HL-60 (cell line): ENCODE measurements around the gene ITSN1.

ENCODE experiments used
- DNase-seq, 2 experiments: peaks; one replicate each; pipeline ENCODE4 v3.0.0-alpha.2; 2010 to 2020; ENCODE audit warnings: low read depth in 1 of 2, low spot score in 1 of 2
- H3K27ac ChIP-seq: fragments of 250-450 bp; sonication (Bioruptor Pico); replicated peaks from 2 replicates; pipeline ENCODE4 v1.5.1; 2020; ENCODE audit warnings: mild to moderate bottlenecking, moderate library complexity
- H3K27me3 ChIP-seq: fragments of 250-450 bp; sonication (Bioruptor Pico); 2 replicates; pipeline ENCODE4 v1.5.1; 2021; ENCODE audit warnings: mild to moderate bottlenecking, moderate library complexity; ENCODE audit not compliant: insufficient read depth, poor library complexity, severe bottlenecking
- H3K4me3 ChIP-seq: replicated peaks from 2 replicates; pipeline ENCODE4 v1.5.1; 2011; ENCODE audit warnings: mild to moderate bottlenecking, control low read depth, low read length; ENCODE audit not compliant: insufficient read depth
- CTCF ChIP-seq: IDR thresholded peaks from one replicate; pipeline ENCODE4 v1.5.1; 2011; ENCODE audit warnings: low read length, control low read depth, inconsistent platforms; ENCODE audit not compliant: insufficient read depth
- GABPA ChIP-seq: IDR thresholded peaks from 2 replicates; pipeline ENCODE4 v1.6.1; 2012; ENCODE audit warnings: low read depth
- POLR2AphosphoS5 ChIP-seq: IDR thresholded peaks from 2 replicates; pipeline ENCODE4 v1.6.1; 2012; ENCODE audit warnings: low read depth
- SPI1 ChIP-seq: IDR thresholded peaks from 2 replicates; pipeline ENCODE4 v1.6.1; 2012; ENCODE audit warnings: low read depth, mild to moderate bottlenecking, borderline replicate concordance
- TF ChIP-seq, protein P1 (sequence below): IDR thresholded peaks from 2 replicates; pipeline ENCODE4 v1.6.1; 2012; ENCODE audit warnings: low read depth; ENCODE audit not compliant: insufficient replicate concordance

The ITSN1 gene

DNA sequence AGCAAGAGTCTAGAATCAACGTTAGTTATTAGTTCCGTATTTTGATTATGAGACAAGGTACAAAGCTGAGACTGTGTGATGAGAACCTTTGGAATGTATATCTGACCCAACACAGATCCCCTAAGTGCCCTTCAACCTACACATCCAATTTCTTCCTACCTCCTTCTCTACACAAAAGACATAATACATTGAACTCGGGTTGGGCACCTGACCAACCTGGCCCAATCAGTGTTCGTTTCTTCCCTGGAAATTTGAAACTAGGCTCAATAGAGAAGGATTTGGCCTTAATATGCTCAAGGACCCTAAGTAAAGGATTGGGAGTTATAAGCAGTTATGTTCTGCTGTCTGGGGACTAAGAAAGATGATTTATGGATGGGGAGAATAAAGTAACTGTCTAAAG lies 12.1 kb downstream of the ITSN1 start:
- TF ChIP-seq SPI1, result no peak
- no peak for TF ChIP-seq POLR2AphosphoS5
- no peak for DNase-seq
- peak overlapping the region; percentile 63 for H3K27ac ChIP-seq

DNA sequence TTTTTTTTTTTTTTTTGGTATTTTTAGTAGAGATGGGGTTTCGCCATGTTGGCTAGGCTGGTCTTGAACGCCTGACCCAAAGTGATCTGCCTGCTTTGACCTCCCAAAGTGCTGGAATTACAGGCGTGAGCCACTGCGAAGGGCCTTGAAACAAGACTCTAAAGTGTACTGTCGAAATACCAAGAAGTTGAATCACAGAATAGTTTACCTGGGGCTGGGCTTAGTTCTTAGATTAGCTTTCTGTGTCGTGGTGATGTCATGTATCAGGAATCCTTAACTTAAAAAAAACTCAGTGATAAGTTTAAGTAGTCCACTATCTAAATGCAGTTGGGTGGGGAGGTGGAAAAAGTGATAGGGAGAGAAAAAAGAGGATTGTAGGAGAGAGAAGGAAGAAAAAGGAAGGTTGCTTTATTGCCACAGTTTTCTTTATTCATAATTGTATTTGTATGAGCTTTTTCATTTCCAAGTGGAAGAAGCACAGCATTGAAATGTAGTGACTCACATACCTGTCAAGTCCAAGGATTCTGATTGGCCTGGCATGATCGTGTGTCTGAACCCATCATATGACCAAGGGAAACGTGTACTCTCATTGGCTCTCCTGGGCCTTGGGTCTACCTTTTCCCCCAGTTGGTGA lies 13.4 kb downstream of the ITSN1 start:
- DNase-seq, result no peak
- Histone ChIP-seq H3K4me3 (no peak overlapping the region), H3K27me3 (no peaks in the 10 kb centered on the region), H3K27ac (peak overlapping the region; percentile 63)
- TF ChIP-seq SPI1, result no peak
- TF ChIP-seq, protein P1, sequence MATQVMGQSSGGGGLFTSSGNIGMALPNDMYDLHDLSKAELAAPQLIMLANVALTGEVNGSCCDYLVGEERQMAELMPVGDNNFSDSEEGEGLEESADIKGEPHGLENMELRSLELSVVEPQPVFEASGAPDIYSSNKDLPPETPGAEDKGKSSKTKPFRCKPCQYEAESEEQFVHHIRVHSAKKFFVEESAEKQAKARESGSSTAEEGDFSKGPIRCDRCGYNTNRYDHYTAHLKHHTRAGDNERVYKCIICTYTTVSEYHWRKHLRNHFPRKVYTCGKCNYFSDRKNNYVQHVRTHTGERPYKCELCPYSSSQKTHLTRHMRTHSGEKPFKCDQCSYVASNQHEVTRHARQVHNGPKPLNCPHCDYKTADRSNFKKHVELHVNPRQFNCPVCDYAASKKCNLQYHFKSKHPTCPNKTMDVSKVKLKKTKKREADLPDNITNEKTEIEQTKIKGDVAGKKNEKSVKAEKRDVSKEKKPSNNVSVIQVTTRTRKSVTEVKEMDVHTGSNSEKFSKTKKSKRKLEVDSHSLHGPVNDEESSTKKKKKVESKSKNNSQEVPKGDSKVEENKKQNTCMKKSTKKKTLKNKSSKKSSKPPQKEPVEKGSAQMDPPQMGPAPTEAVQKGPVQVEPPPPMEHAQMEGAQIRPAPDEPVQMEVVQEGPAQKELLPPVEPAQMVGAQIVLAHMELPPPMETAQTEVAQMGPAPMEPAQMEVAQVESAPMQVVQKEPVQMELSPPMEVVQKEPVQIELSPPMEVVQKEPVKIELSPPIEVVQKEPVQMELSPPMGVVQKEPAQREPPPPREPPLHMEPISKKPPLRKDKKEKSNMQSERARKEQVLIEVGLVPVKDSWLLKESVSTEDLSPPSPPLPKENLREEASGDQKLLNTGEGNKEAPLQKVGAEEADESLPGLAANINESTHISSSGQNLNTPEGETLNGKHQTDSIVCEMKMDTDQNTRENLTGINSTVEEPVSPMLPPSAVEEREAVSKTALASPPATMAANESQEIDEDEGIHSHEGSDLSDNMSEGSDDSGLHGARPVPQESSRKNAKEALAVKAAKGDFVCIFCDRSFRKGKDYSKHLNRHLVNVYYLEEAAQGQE, result no peak
- TF ChIP-seq CTCF, result no peak
- no peak for TF ChIP-seq POLR2AphosphoS5
- TF ChIP-seq GABPA, result no peak

More for the DNA sequence above, 12.1 kb downstream of the ITSN1 start:
- H3K4me3 ChIP-seq, result no peak overlapping the region
- H3K27me3 ChIP-seq, result no peaks in the 10 kb centered on the region

DNA sequence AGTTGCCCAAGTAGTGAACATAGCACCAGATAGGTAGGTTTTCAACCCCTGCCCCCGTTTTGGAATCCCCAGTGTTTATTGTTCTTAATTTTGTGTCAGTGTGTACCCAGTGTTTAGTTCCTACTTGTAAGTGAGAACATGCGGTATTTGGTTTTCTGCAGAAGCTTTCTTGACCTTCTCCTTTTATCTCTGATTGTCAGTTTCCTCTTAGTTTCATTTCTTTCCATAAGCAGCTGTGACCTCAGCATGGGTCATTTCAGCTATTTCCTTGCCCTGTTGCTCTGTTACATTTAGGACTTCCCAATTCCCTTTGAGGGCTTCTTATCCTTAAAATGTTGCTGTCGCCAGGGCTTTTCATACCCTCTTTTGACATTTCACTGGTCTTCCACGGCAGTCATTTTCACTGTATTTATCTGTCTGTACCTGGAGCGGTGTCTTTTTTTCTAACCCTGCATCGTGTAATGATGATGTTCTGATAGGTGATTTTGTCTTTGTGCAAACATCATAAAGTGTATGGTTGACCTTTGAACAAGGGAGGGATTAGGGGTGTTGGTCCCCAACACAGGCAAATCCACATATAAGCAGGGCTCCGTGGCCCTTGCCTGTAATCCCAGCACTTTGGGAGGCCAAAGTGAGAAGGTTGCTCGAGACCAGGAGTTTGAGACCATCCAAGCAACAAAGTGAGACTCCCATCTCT lies 15.0 kb downstream of the ITSN1 start:
- no peak for TF ChIP-seq CTCF
- TF ChIP-seq SPI1, result no peak; the same call in 1 of the 2 replicates
- TF ChIP-seq, protein P1, result no peak
- TF ChIP-seq POLR2AphosphoS5, result no peak
- TF ChIP-seq GABPA, result no peak
- peak in 1 of 2 experiments; percentile 42 for DNase-seq
- peak overlapping the region; percentile 45 for H3K27ac ChIP-seq
- no peaks in the 10 kb centered on the region for H3K27me3 ChIP-seq
- no peak overlapping the region for H3K4me3 ChIP-seq

DNA sequence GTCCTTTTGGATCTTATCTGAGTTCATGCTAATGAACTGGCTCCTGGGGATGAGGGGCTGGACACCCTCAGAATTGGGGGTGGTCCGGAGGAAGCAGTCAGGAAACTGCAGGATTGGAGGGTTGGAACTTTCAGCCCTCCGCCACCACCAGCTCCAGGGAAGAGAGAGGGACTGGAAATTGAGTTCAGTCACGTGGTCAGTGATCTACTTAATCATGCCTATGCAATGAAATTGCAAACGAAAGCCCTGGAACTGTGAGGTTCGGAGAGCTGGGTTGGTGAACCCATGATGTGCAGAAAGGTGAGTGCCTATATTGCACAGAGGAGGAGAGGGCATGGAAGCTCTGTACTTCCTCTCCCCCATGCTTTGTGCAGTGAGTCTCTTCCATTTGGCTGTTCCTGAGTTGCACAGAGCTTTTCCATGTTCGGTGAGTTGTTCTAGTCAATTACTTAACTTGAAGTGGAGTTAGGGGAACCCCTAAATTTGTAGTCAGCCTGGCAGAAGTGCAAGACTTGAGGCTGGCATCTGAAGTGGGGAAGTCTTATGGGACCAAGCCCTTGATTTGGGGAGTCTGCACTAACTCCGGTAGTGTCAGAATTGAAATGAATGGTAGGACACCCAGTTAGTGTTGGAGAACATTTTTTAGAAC lies 16.7 kb downstream of the ITSN1 start:
- DNase-seq, result no peak
- Histone ChIP-seq H3K4me3 (no peak overlapping the region), H3K27ac (no peak overlapping the region), H3K27me3 (no peaks in the 10 kb centered on the region)
- TF ChIP-seq SPI1 (no peak), GABPA (no peak), CTCF (no peak), POLR2AphosphoS5 (no peak)
- TF ChIP-seq, protein P1, result no peak
